ENCODE data around the gene ABCG5.

DNA sequence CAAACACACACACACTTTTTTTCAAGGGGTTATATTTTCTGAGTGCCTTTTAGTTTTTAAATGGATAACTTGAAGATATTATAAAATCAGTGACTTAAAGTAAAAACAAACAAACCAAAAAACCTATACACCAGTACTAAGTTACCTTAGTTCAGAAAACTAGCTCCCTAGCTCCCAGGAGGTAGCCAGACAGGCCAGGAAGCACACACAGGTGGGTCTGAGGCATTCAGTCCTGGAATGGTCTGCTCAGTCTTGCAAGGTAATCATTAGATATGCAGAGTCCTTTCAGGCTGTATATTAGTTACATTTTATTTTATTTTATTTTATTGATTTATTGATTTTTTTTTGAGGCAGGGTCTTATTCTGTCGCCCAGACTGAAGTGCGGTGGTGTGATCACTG, 75.5 kb downstream of the ABCG5 start:
- TF ChIP-seq, protein P1, sequence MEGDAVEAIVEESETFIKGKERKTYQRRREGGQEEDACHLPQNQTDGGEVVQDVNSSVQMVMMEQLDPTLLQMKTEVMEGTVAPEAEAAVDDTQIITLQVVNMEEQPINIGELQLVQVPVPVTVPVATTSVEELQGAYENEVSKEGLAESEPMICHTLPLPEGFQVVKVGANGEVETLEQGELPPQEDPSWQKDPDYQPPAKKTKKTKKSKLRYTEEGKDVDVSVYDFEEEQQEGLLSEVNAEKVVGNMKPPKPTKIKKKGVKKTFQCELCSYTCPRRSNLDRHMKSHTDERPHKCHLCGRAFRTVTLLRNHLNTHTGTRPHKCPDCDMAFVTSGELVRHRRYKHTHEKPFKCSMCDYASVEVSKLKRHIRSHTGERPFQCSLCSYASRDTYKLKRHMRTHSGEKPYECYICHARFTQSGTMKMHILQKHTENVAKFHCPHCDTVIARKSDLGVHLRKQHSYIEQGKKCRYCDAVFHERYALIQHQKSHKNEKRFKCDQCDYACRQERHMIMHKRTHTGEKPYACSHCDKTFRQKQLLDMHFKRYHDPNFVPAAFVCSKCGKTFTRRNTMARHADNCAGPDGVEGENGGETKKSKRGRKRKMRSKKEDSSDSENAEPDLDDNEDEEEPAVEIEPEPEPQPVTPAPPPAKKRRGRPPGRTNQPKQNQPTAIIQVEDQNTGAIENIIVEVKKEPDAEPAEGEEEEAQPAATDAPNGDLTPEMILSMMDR (IDR thresholded peaks at IDR 0.05), result no peak
- TF ChIP-seq POLR2AphosphoS5 (IDR thresholded peaks at IDR 0.05; ENCODE audit: insufficient read depth in 1 of 2, low read depth in 1 of 2), result no peak
- TF ChIP-seq POLR2A (IDR thresholded peaks at IDR 0.05), result no peak
